ENCODE measurements around the gene RGMA.

The RGMA gene

DNA sequence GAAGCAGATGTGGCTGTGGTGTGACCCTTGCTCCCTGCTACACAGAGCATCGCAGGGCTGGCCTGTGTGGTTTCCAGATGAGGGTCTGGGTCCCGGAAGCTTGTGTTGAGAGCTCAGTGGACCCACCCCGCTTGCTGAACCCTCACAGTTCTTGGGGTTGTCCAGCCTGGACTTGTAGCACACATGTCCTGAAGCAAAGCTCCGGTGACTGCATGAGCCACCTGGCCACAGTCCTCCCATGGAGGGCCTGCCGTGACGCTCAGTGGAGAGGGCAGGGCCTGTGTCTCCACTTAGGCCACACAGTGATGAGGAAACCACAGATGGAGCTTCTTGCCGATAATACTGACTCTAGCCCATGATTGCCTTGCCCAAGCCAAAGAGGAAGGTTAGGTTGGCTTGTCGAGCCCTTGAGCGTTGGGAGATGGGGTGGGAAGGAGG, 62.6 kb downstream of the RGMA start:
- Histone ChIP-seq H2AFZ (ENCODE audit: insufficient read depth, low read length, poor library complexity) (no peak overlapping the region), H3K9me3 (ENCODE audit: insufficient read depth, low read depth, low read length) (no peaks in the 10 kb centered on the region), H2BK5ac (ENCODE audit: low read depth, low read length, poor library complexity) (no peak overlapping the region), H3K4me2 (ENCODE audit: low read length) (no peak overlapping the region), H4K91ac (ENCODE audit: low read depth, low read length) (no peak overlapping the region), H3K9ac (ENCODE audit: low read length) (no peak overlapping the region), H4K12ac (ENCODE audit: low read depth, low read length) (no peak overlapping the region), H3K18ac (ENCODE audit: low read length) (no peak overlapping the region), H3K27ac (ENCODE audit: low read depth, low read length) (no peak overlapping the region), H3K23ac (ENCODE audit: low read length) (no peak overlapping the region), H3K79me1 (ENCODE audit: low read length) (no peaks in the 10 kb centered on the region), H4K8ac (ENCODE audit: low read depth, low read length) (no peak overlapping the region), H3K4ac (ENCODE audit: low read depth, low read length) (no peak overlapping the region), H3K36me3 (ENCODE audit: control insufficient read depth in 1 of 2, insufficient read depth in 2 of 2, low read length in 2 of 2) (peaks cover 41 to 56% of the 10 kb centered on the region in 2 experiments), H3K4me3 (ENCODE audit: low read depth, low read length) (no peak overlapping the region), H3K79me2 (ENCODE audit: control insufficient read depth, insufficient read depth, low read length, poor library complexity) (no peaks in the 10 kb centered on the region), H2BK12ac (ENCODE audit: low read length) (no peak overlapping the region), H3K27me3 (ENCODE audit: insufficient read depth, low read length) (no peaks in the 10 kb centered on the region), H3K4me1 (ENCODE audit: control insufficient read depth in 1 of 2, insufficient read depth in 2 of 2, low read length in 2 of 2) (no peaks in the 10 kb centered on the region), H2AK5ac (ENCODE audit: low read length) (no peak overlapping the region), H2BK120ac (ENCODE audit: insufficient read depth, low read length, poor library complexity) (no peak overlapping the region), H3K14ac (ENCODE audit: low read length) (no peak overlapping the region)
- no CpG with 5 or more reads among the region's 9 CpGs for WGBS (ENCODE audit: extremely low coverage, insufficient coverage, insufficient read length)
- no peak for DNase-seq

GRCh38 chr15:93025625-93025982, 63.4 kb downstream of the RGMA start:
- Histone ChIP-seq H3K27ac (ENCODE audit: low read depth, low read length) (no peak overlapping the region), H4K8ac (ENCODE audit: low read depth, low read length) (no peak overlapping the region), H2BK12ac (ENCODE audit: low read length) (no peak overlapping the region), H3K9me3 (ENCODE audit: insufficient read depth, low read depth, low read length) (no peaks in the 10 kb centered on the region), H3K27me3 (ENCODE audit: insufficient read depth, low read length) (no peaks in the 10 kb centered on the region), H3K23ac (ENCODE audit: low read length) (no peak overlapping the region), H2BK120ac (ENCODE audit: insufficient read depth, low read length, poor library complexity) (no peak overlapping the region), H3K4me2 (ENCODE audit: low read length) (no peak overlapping the region), H2AFZ (ENCODE audit: insufficient read depth, low read length, poor library complexity) (no peak overlapping the region), H3K18ac (ENCODE audit: low read length) (no peak overlapping the region), H3K9ac (ENCODE audit: low read length) (no peak overlapping the region), H3K36me3 (ENCODE audit: control insufficient read depth in 1 of 2, insufficient read depth in 2 of 2, low read length in 2 of 2) (peaks cover 43 to 58% of the 10 kb centered on the region in 2 experiments), H4K12ac (ENCODE audit: low read depth, low read length) (no peak overlapping the region), H3K4me3 (ENCODE audit: low read depth, low read length) (no peak overlapping the region), H3K4ac (ENCODE audit: low read depth, low read length) (no peak overlapping the region), H2BK5ac (ENCODE audit: low read depth, low read length, poor library complexity) (no peak overlapping the region), H4K91ac (ENCODE audit: low read depth, low read length) (no peak overlapping the region), H3K14ac (ENCODE audit: low read length) (no peak overlapping the region), H3K79me2 (ENCODE audit: control insufficient read depth, insufficient read depth, low read length, poor library complexity) (no peaks in the 10 kb centered on the region), H3K79me1 (ENCODE audit: low read length) (no peaks in the 10 kb centered on the region), H2AK5ac (ENCODE audit: low read length) (no peak overlapping the region), H3K4me1 (ENCODE audit: control insufficient read depth in 1 of 2, insufficient read depth in 2 of 2, low read length in 2 of 2) (no peaks in the 10 kb centered on the region)
- DNase-seq, result no peak
- no CpG with 5 or more reads among the region's 1 CpG for WGBS (ENCODE audit: extremely low coverage, insufficient coverage, insufficient read length)

DNA sequence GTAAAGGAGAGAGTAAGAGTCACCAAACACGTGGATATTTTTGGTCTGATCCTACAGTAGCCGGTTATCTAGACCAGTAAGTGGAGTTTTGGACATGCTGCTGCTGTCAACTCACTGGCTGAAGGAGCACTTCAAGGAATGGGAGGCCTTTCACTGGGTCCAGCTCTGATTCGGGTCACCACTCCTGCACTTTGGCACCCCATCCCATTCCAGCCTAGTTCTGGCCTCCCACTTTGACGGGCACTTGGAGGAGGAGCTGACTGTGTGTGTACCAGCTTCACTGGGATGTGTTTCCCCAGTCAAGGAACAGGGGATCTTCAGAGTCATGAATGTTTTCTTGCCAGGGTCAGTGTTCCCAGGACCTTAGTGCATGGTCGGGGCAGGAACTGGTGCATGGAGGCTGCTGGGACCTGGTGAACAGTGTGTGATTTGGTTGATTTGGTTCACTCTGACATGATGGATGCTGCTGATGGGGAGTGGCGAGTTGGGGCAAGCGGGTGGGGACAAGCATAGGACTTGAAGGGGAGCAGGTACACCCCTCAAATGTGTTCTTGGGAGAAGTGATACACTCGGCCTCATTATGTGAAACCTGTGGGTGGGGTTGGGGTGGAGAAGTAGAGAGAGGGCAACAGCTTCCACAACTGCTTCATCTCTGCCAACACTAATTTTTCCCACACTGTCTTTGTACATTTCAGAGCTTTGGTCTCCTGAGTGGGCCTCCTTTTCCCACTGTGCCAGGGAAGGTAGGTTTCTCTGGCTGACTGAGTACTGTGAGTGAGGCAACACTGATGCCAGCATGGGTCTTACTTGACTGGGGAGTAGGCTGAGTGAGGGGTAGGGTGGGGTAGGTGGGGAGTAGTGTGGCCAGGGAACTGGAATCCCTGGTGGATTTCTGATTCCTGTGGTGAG, 64.0 kb downstream of the RGMA start:
- no peak overlapping the region for H2BK12ac ChIP-seq (ENCODE audit: low read length)
- no peak overlapping the region for H4K91ac ChIP-seq (ENCODE audit: low read depth, low read length)
- no peaks in the 10 kb centered on the region for H3K27me3 ChIP-seq (ENCODE audit: insufficient read depth, low read length)
- DNase-seq, result no peak
- peak overlapping the region; percentile 37 for H2AFZ ChIP-seq (ENCODE audit: insufficient read depth, low read length, poor library complexity)
- no peak overlapping the region for H4K8ac ChIP-seq (ENCODE audit: low read depth, low read length)
- H3K23ac ChIP-seq (ENCODE audit: low read length), result no peak overlapping the region
- H3K36me3 ChIP-seq (ENCODE audit: control insufficient read depth in 1 of 2, insufficient read depth in 2 of 2, low read length in 2 of 2), result peaks cover 45 to 65% of the 10 kb centered on the region in 2 experiments
- no peaks in the 10 kb centered on the region for H3K79me2 ChIP-seq (ENCODE audit: control insufficient read depth, insufficient read depth, low read length, poor library complexity)
- H3K9me3 ChIP-seq (ENCODE audit: insufficient read depth, low read depth, low read length), result no peaks in the 10 kb centered on the region
- no peak overlapping the region for H3K4ac ChIP-seq (ENCODE audit: low read depth, low read length)
- no peak overlapping the region for H3K14ac ChIP-seq (ENCODE audit: low read length)
- H4K12ac ChIP-seq (ENCODE audit: low read depth, low read length), result no peak overlapping the region
- H3K4me1 ChIP-seq (ENCODE audit: control insufficient read depth in 1 of 2, insufficient read depth in 2 of 2, low read length in 2 of 2), result no peaks in the 10 kb centered on the region
- no peak overlapping the region for H3K27ac ChIP-seq (ENCODE audit: low read depth, low read length)
- H2AK5ac ChIP-seq (ENCODE audit: low read length), result no peak overlapping the region
- H2BK120ac ChIP-seq (ENCODE audit: insufficient read depth, low read length, poor library complexity), result no peak overlapping the region
- WGBS (ENCODE audit: extremely low coverage, insufficient coverage, insufficient read length), result no CpG with 5 or more reads among the region's 8 CpGs
- no peak overlapping the region for H2BK5ac ChIP-seq (ENCODE audit: low read depth, low read length, poor library complexity)
- H3K4me3 ChIP-seq (ENCODE audit: low read depth, low read length), result no peak overlapping the region
- H3K79me1 ChIP-seq (ENCODE audit: low read length), result no peaks in the 10 kb centered on the region
- H3K18ac ChIP-seq (ENCODE audit: low read length), result no peak overlapping the region
- H3K9ac ChIP-seq (ENCODE audit: low read length), result no peak overlapping the region
- H3K4me2 ChIP-seq (ENCODE audit: low read length), result no peak overlapping the region

DNA sequence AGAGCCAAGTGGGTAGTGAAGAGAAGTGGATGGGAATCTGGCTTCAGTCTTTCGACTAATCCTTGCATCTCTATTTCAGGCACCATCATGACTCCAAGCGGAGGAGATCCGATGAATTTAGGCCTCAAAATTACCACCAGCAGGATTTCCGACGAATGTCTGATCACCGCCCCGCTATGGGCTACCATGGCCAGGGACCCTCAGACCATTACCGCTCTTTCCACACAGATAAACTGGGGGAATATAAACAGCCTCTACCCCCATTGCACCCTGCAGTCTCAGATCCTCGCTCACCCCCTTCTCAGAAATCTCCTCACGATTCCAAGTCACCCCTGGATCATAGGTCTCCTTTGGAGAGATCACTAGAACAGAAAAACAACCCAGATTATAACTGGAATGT, 64.7 kb downstream of the RGMA start:
- Histone ChIP-seq H3K4me2 (ENCODE audit: low read length) (no peak overlapping the region), H3K36me3 (ENCODE audit: control insufficient read depth in 1 of 2, insufficient read depth in 2 of 2, low read length in 2 of 2) (peaks cover 50 to 71% of the 10 kb centered on the region in 2 experiments), H3K4ac (ENCODE audit: low read depth, low read length) (no peak overlapping the region), H3K79me2 (ENCODE audit: control insufficient read depth, insufficient read depth, low read length, poor library complexity) (no peaks in the 10 kb centered on the region), H3K4me1 (ENCODE audit: control insufficient read depth in 1 of 2, insufficient read depth in 2 of 2, low read length in 2 of 2) (no peaks in the 10 kb centered on the region), H2AK5ac (ENCODE audit: low read length) (no peak overlapping the region), H3K27me3 (ENCODE audit: insufficient read depth, low read length) (no peaks in the 10 kb centered on the region), H3K9me3 (ENCODE audit: insufficient read depth, low read depth, low read length) (no peaks in the 10 kb centered on the region), H2BK5ac (ENCODE audit: low read depth, low read length, poor library complexity) (no peak overlapping the region), H2BK120ac (ENCODE audit: insufficient read depth, low read length, poor library complexity) (no peak overlapping the region), H3K27ac (ENCODE audit: low read depth, low read length) (no peak overlapping the region), H3K79me1 (ENCODE audit: low read length) (no peaks in the 10 kb centered on the region), H4K91ac (ENCODE audit: low read depth, low read length) (no peak overlapping the region), H3K23ac (ENCODE audit: low read length) (no peak overlapping the region), H3K14ac (ENCODE audit: low read length) (no peak overlapping the region), H2BK12ac (ENCODE audit: low read length) (no peak overlapping the region), H4K12ac (ENCODE audit: low read depth, low read length) (no peak overlapping the region), H4K8ac (ENCODE audit: low read depth, low read length) (no peak overlapping the region), H3K18ac (ENCODE audit: low read length) (no peak overlapping the region), H3K9ac (ENCODE audit: low read length) (no peak overlapping the region), H2AFZ (ENCODE audit: insufficient read depth, low read length, poor library complexity) (no peak overlapping the region), H3K4me3 (ENCODE audit: low read depth, low read length) (no peak overlapping the region)
- WGBS (ENCODE audit: extremely low coverage, insufficient coverage, insufficient read length), result no CpG with 5 or more reads among the region's 10 CpGs
- no peak for DNase-seq
